Left ventricle myocardium inferior (tissue), 1 donor: ENCODE measurements around the gene VPS13D. TPM values are rescaled to one million over a fixed set of nuclear protein-coding genes. Genes with fewer than 3 reads are reported as not detected.

Experiments
- DNase-seq: peaks from one replicate; pipeline ENCODE4 v3.0.0-alpha.2; 2020
- H3K27ac ChIP-seq: fragments of 200-600 bp; replicated peaks from 2 replicates; pipeline ENCODE4 v1.8.0; 2021
- H3K27me3 ChIP-seq: fragments of 200-600 bp; 2 replicates; pipeline ENCODE4 v1.8.0; 2021; ENCODE audit warnings: low read depth
- H3K36me3 ChIP-seq: fragments of 200-600 bp; 2 replicates; pipeline ENCODE4 v1.8.0; 2021
- H3K4me1 ChIP-seq: fragments of 200-600 bp; 2 replicates; pipeline ENCODE4 v1.8.0; 2021
- H3K4me3 ChIP-seq: fragments of 200-600 bp; 2 replicates; pipeline ENCODE4 v1.8.0; 2021; ENCODE audit warnings: mild to moderate bottlenecking, moderate library complexity
- H3K9me3 ChIP-seq: fragments of 200-600 bp; replicated peaks from 2 replicates; pipeline ENCODE4 v1.8.0; 2021
- CTCF ChIP-seq: fragments of 200-600 bp; IDR thresholded peaks from 2 replicates; pipeline ENCODE4 v1.8.0; 2021; ENCODE audit warnings: antibody characterized with exemption, mild to moderate bottlenecking, borderline replicate concordance
- intact Hi-C: fragments of 100-400 bp; cut with micrococcal nuclease; formaldehyde crosslinking; loops from one replicate; pipeline ENCODE4 v1.11.0; 2022
- total RNA-seq: library from RNA; stranded (reverse); fragmentation: NEBNext Ultra II Directional; extraction: Animal tissue kit (Norgen Biotek cat#: 25700); gene quantifications from one replicate; pipeline ENCODE4 v1.2.1, GENCODE V29; 2021
- donor health status: DM: no; HTN: yes; CAD: no; lungs with severe emphysema.

Gene VPS13D
- total RNA-seq, 1 donor from 2014 or later = 71.6 TPM

GRCh38 chr1:12372180-12372579 lies 142.3 kb downstream of the VPS13D start:
- peaks cover 93% of the 10 kb centered on the region for H3K36me3 ChIP-seq
- no peak for TF ChIP-seq CTCF

GRCh38 chr1:12372761-12373160 lies 142.9 kb downstream of the VPS13D start:
- no peak overlapping the region for H3K4me3 ChIP-seq
- no peaks in the 10 kb centered on the region for H3K27me3 ChIP-seq
- H3K4me1 ChIP-seq = peaks cover 14% of the 10 kb centered on the region
- TF ChIP-seq CTCF = no peak
- peaks cover 93% of the 10 kb centered on the region for H3K36me3 ChIP-seq
- intact Hi-C loops = no loop called here
- no peak for DNase-seq
- H3K9me3 ChIP-seq = no peaks in the 10 kb centered on the region
- no peak overlapping the region for H3K27ac ChIP-seq

More at GRCh38 chr1:12372180-12372579, 142.3 kb downstream of the VPS13D start:
- H3K4me3 ChIP-seq = no peak overlapping the region
- DNase-seq = no peak
- peaks cover 14% of the 10 kb centered on the region for H3K4me1 ChIP-seq
- no peaks in the 10 kb centered on the region for H3K27me3 ChIP-seq
- H3K27ac ChIP-seq = no peak overlapping the region
- intact Hi-C loops = no loop called here
- no peaks in the 10 kb centered on the region for H3K9me3 ChIP-seq

GRCh38 chr1:12375133-12375829 lies 145.5 kb downstream of the VPS13D start:
- H3K4me3 ChIP-seq = no peak overlapping the region
- no peak for DNase-seq
- H3K27me3 ChIP-seq = no peaks in the 10 kb centered on the region
- no peak overlapping the region for H3K27ac ChIP-seq
- peaks cover 14% of the 10 kb centered on the region for H3K4me1 ChIP-seq
- no peak for TF ChIP-seq CTCF
- intact Hi-C loops = no loop called here
- H3K9me3 ChIP-seq = no peaks in the 10 kb centered on the region
- peaks cover 93% of the 10 kb centered on the region for H3K36me3 ChIP-seq

DNA sequence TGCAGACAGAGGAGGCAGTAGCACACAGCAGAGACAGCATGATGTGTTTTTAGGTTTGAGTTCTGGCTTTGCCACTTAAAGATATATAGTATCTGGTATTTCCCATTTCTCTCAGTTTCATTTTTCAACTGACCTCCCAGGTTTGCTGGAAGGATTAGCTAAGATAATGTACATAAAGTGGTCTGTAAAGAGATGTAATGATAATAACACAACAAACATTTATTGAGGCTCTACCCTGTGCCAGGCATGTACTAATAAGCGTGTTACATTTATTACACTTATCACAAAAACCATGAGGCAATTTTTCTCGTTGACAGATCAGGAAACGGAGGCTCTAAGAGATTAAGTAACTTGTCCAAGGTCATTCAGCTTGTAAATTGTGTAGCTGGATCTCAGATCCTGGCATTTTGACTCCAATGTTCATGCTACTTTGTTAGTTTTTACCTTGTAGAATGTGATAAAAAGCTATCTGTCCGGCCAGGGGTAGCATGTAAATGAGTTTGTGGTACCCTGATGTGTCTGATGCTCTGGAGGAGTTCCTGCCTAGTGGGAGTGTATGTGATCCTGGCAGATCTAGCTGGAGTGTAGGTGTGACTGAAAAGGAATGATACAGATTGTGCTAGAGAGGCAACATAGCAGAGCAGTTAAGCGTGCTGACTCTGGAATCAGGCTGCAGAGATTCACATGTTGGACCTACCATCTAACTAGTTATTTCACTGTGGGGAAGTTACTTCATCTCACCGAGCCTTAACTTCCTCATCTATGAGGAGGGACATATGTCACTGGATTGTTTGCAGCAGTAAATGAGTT lies 146.6 kb downstream of the VPS13D start:
- peaks cover 24% of the 10 kb centered on the region for H3K4me1 ChIP-seq
- intact Hi-C loops = no loop called here
- H3K27ac ChIP-seq = peak overlapping the region; percentile 6
- no peak for TF ChIP-seq CTCF
- no peak for DNase-seq
- no peaks in the 10 kb centered on the region for H3K27me3 ChIP-seq
- H3K36me3 ChIP-seq = peaks cover 90% of the 10 kb centered on the region
- no peaks in the 10 kb centered on the region for H3K9me3 ChIP-seq
- no peak overlapping the region for H3K4me3 ChIP-seq

- TF ChIP-seq CTCF = no peak
- DNase-seq = no peak
- peaks cover 88% of the 10 kb centered on the region for H3K36me3 ChIP-seq
- no peaks in the 10 kb centered on the region for H3K9me3 ChIP-seq
- no peaks in the 10 kb centered on the region for H3K27me3 ChIP-seq
- H3K27ac ChIP-seq = peak overlapping the region; percentile 50
- peaks cover 26% of the 10 kb centered on the region for H3K4me1 ChIP-seq
- no peak overlapping the region for H3K4me3 ChIP-seq
- intact Hi-C loops = no loop called here
Measured at GRCh38 chr1:12380326-12381249, 150.8 kb downstream of the VPS13D start.
